HG02759 (cell line): ENCODE data around the gene ZBED4.
"Not testable (repeated sequence)": the region's sequence is repeated elsewhere in the genome, so short reads cannot be mapped to it uniquely, and the experiment has no call there.

ENCODE experiments used
- ATAC-seq: cut with Tn5 transposase; IDR thresholded peaks from one replicate; pipeline ENCODE4 v1.9.1; 2021; ENCODE audit warnings: mild to moderate bottlenecking, moderate library complexity; ENCODE audit not compliant: unreplicated experiment

The ZBED4 gene

GRCh38 chr22:49850959-49851802, 2.5 kb upstream of the ZBED4 start:
- ATAC-seq: no peak

DNA sequence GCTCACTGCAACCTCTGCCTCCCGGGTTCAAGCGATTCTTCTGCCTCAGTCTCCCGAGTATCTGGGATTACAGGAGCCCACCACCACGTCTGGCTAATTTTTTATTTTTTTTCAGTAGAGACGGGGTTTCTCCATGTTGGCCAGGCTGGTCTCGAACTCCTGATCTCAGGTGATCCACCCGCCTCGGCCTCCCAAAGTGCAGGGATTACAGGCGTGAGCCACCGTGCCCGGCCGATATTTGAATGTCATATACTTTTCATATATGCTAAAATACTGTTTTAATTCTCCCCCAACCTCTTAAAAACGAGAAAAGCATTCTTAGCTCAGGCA, 1.1 kb upstream of the ZBED4 start:
- not testable (repeated sequence) for ATAC-seq

DNA sequence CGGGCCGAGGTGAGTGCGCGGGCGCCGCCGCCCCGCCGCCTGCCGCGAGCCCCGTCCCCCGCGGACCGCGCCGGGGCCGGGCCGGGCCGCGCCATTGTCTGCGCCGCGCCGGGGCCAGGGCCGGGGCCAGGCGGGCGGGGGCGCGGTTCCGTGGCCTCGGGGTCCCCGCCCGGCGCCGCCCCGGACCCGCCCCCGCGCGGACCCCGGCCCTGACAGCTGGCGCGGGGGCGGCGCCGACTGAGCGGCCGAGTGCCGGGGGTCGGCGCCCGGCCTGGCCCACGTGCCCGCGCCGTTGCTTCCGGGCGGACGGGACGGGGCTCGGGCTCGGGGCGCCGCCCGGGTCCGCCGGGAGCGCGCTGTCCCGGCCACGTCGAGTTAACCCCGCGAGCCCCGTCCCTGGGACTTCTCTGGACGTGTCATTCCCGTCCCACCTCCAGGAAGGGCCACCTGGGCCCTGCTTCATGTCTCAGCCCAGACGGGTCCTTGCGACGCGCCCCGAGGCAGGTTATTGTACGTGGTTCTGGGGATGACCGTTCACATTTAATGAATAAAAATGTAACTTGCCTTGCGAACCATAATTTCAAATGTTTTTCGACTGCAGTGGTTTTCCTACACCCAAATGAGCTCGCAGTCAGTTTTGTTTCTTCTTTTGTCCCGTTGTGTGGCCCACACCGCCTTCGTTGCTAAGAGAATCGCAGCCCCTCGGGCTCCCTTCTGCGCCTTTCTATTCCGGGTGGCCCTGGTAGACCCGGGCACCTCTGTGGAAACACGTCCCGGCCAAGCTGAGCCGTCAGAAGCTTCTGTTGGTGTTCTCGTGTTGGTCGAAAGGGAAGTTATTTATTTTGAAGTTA, 562 bp downstream of the ZBED4 start:
- ATAC-seq: peak; percentile 28

- ATAC-seq: no peak
Measured at GRCh38 chr22:49855251-49855911, 1.7 kb downstream of the ZBED4 start.

GRCh38 chr22:49856343-49856742, 2.7 kb downstream of the ZBED4 start:
- ATAC-seq: no peak

DNA sequence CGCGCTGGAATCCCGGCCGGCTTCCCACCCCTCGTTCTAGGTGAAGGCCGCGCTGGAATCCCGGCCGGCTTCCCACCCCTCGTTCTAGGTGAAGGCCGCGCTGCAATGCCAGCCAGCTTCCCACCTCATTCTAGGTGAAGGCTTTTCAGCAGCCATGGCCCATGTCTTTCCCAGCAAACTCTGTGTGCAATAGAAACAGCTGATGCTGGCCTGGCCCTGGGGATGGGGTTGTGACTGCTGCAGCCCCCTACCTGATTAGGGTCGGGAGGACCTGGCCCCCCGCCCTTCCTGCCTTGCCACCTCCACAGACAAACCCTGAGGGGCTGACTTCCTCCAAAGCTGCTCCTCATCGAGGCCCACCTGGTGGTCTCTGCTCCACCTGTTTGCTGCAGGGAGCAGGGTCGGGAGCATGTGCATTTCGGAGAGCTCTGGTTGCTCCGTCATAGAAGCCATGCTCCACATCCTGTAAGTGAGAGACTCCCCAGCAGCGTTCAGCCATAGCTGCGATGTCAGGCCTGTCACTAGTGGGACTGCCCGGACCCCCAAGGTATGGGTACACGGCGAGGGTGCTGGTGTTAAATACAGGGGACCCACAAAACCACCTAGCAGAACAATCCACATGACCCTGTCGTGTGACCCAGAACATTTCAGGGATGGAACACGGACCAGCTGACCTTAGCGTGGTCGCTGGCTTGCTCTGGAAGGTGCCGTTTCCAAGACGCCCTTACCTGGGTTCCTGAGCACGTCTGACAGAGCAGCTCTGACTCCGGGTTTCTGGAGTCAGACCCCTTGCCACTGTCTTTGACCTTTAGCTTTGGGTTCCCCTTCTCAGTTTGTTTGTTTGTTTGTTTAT, 3.3 kb downstream of the ZBED4 start:
- ATAC-seq: no peak

- ATAC-seq: no peak
Measured at GRCh38 chr22:49858827-49859226, 5.2 kb downstream of the ZBED4 start.

GRCh38 chr22:49861642-49862495, 8.2 kb downstream of the ZBED4 start:
- no peak for ATAC-seq

DNA sequence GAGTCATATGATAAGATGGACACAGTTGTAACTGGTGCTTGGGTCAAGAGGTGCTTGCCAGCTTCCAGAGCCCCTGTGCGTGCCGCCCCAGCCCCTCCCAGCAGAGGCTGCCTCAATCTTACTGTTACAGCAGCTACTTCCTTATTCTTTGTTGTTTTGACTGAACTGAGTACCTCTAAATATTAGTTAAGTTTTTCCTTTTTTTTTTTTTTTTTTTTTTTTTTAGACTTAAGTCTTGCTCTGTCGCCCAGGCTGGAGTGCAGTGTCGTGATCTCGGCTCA, 8.8 kb downstream of the ZBED4 start:
- no peak for ATAC-seq

DNA sequence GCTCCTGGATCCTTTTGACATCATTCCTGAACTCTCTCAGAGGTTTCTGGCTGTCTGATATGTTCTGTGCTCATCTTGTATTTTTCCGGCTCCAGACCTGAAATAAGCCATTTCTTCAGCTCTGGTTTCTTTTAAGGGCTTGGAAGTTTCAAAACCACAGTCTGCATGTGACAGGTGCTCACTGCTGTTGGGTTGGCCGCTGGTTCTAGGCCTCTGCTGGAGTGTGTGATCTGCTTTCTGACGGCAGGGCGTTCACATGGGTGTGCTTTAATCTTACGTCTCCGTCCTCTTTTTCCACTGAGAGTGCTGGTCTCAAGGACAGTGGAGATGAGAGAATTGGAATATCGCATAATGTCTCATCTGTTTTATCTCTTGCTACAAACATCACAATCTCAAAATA, 10.3 kb downstream of the ZBED4 start:
- no peak for ATAC-seq

DNA sequence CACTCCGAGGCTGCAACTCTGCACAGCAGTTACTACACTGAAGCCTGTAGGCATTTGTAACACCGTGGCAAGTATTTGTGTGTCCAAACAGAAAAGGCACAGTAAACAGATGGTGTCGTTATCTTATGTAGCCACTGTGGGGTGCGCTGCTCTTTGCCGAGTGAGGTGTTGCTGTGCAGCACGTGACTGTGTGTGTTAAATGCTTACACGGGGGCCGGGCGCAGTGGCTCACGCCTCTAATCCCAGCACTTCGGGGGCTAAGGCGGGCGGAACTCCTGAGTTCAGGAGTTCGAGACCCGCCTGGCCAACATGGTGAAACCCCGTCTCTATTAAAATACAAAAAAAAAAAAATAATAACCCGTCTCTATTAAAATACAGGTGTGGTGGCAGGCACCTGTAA, 11.5 kb downstream of the ZBED4 start:
- ATAC-seq: no peak

DNA sequence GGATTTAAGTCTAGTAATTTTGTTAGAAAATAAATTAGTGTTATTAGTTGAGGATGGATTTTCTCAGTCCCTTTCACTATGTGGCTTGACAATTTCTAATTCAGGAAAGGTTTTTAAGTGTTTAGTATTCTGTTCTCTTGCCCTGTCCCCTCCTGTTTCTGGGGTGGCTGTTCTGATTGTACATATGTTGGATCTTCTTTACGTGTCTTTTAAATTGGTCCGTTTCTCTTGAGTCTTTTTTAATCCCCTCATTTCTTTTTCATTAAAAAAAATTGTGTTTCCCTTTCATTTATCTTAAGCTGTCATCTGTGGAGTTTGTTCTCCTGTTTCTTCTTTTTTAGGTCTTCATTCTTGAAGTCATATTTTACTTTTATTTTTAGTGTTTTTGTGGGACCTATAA, 12.5 kb downstream of the ZBED4 start:
- no peak for ATAC-seq

DNA sequence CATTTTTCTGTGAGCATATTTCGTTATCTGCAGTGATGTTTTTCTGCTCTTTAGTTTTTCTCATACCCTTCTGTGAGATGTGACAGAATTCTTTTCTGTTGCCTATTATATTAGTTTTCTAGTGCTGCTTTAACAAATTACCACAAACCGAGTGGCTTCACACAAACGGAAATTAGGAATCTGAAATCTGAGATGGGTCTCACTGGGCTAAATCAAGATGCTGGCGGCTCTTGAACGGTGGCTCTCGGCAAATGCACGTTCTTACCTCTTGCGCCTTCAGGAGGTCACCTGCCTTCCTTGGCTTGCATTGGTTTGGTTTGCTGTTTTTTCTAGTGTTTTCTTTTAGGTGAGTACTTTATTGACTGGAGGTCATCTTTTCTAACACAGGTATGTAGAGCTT, 13.0 kb downstream of the ZBED4 start:
- ATAC-seq: no peak

DNA sequence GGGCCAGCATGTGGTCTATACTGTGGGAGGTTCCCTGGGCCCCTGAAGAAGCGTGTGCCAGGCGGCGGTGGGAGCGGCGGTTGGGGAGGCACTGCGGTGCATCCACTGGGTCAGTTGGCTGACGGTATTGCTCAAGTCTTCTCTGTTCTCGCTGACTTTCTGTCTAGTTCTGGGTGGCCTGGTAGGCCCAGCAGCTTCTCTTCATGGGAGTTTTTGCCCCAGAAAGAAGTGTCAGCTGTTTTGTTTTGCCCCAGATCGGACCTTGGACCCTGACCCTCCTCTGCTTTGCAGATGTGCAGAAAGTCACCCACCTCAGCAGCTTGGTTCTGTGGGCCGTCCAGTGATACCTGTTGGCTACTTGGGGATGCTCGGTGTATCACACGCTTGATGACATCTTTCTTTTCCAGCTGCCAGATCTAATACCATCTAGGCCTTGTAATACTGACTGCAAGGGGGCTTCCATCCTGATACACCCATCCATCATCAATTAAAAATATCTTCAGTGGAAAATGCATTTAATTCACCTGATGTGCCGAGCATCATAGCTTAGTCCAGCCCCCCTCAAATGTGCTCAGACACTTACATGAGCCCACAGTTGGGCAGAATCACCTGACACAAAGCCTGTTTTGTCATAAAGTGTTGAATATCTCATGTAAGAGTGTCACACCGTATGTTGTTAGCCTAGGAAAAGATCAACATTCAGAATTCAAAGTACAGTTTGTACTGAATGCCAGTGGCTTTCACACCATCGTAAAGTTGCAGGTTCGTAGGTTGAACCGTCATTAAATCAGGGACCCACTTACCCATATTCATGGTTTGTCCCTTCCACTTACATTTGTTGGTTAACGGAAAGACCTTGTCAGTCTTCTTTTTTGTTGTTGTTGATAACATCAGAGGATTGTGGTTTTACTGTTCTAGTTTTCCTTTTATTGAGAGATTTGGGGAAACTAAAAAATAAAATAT, 13.9 kb downstream of the ZBED4 start:
- no peak for ATAC-seq

DNA sequence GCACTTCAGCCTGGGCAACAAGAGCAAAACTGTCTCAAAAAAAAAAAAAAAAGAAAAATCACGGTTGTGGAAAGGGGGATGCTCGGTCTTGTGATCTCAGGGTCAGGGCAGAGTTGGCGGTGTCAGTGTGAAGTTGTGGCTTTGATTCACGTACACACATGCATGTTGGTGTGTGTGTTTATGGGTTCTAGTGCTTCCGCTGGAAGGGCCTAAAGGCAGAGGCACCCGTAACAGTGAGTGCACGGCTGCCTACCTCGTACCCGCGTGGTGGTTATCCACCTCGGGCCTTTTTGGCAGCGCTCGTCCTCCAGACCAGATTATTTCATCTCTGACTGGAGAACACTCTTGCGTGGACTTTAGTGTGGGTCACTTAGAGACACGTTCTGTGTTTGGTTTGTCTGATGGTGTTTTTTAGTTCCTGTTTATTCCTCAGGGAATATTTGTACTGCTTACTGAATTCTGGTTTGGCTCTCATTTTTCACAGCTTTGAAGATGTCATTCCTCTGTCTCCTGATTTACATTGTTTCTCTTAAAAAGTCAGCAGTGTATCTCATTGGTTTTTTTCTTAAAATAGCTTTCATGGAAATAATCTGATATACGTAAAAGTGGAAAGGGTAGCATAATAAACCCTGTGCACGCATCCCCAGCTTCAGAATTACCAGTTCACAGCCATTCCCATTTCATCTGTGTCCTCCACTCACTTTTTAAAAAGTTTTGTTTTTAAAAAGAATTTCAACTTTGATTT, 15.6 kb downstream of the ZBED4 start:
- no peak for ATAC-seq

DNA sequence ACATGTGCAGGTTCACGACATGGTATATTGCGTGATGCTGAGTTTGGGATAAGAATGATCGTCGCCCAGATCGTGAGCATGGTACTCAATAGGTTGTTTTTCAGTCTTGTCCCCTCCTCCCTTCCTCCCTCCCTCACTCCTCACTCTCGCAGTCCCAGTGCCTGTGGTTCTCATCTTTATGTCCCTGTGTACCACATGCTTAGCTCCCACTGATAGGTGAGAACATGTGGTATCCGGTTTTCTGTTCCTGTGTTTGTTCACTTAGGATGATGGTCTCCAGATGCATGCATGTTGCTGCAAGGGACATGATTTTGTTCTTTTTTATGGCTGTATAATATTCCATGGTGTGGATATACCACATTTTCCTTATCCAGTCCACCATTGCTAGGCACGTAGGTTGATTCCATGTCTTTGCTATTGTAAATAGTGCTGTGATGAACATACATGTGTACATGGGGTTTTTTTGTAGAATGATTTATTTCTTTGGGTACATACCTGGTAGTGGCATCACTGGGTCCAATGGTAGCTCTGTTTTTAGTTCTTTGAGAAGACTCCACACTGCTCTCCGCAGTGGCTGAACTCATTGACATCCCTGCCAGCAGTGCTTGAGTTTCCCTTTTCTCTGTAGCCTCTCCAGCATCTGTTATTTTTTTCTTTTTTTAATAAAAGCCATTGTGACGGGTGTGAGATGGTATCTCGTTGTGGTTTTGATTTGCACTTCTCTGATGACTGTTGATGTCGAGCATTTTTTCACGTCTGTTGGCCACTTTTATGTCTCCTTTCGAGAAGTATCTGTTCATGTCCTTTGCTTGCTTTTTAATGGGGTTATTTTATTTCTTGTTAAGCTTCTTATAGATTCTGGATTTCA, 16.4 kb downstream of the ZBED4 start:
- no peak for ATAC-seq

- no peak for ATAC-seq
Measured at GRCh38 chr22:49871482-49871881, 17.8 kb downstream of the ZBED4 start.
